ENCODE data around the gene PCDHB1.

Gene PCDHB1

GRCh38 chr5:141039517-141039916, 11.7 kb upstream of the PCDHB1 start:
- H3K36me3 ChIP-seq (ENCODE audit: insufficient read depth, insufficient read length, low read length), result no peaks in the 10 kb centered on the region
- H3K4me3 ChIP-seq (ENCODE audit: insufficient read length, low read depth), result peak overlapping the region; percentile 64
- no peak for TF ChIP-seq ZNF274 (IDR thresholded peaks at IDR 0.05; ENCODE audit: low read depth, low read length)
- no peaks in the 10 kb centered on the region for H3K27me3 ChIP-seq (ENCODE audit: insufficient read depth, insufficient read length)
- no peaks in the 10 kb centered on the region for H3K4me1 ChIP-seq (ENCODE audit: insufficient read depth, insufficient read length)
- H3K9me3 ChIP-seq (ENCODE audit: insufficient read depth, low read length), result no peaks in the 10 kb centered on the region
- no peak overlapping the region for H3K9ac ChIP-seq (ENCODE audit: insufficient read length, low read depth)
- DNase-seq (ENCODE audit: low read depth, low spot score), result no peak

GRCh38 chr5:141040093-141040770, 10.9 kb upstream of the PCDHB1 start:
- no peaks in the 10 kb centered on the region for H3K36me3 ChIP-seq (ENCODE audit: insufficient read depth, insufficient read length, low read length)
- no peaks in the 10 kb centered on the region for H3K9me3 ChIP-seq (ENCODE audit: insufficient read depth, low read length)
- H3K27me3 ChIP-seq (ENCODE audit: insufficient read depth, insufficient read length), result no peaks in the 10 kb centered on the region
- peak overlapping the region; percentile 79 for H3K9ac ChIP-seq (ENCODE audit: insufficient read length, low read depth)
- TF ChIP-seq ZNF274 (IDR thresholded peaks at IDR 0.05; ENCODE audit: low read depth, low read length) (no peak), SUZ12 (IDR thresholded peaks at IDR 0.05; ENCODE audit: extremely low read depth, insufficient read depth, insufficient read length) (no peak), YY1 (IDR thresholded peaks at IDR 0.05; ENCODE audit: insufficient read depth, insufficient read length) (no peak)
- DNase-seq (ENCODE audit: low read depth, low spot score), result peak; percentile 38
- no peaks in the 10 kb centered on the region for H3K4me1 ChIP-seq (ENCODE audit: insufficient read depth, insufficient read length)
- peak overlapping the region; percentile 64 for H3K4me3 ChIP-seq (ENCODE audit: insufficient read length, low read depth)

GRCh38 chr5:141040771-141041426, 10.3 kb upstream of the PCDHB1 start:
- no peak for TF ChIP-seq ZNF274 (IDR thresholded peaks at IDR 0.05; ENCODE audit: low read depth, low read length)
- peak; percentile 76 for TF ChIP-seq YY1 (IDR thresholded peaks at IDR 0.05; ENCODE audit: insufficient read depth, insufficient read length)
- Histone ChIP-seq H3K9me3 (ENCODE audit: insufficient read depth, low read length) (no peaks in the 10 kb centered on the region), H3K36me3 (ENCODE audit: insufficient read depth, insufficient read length, low read length) (no peaks in the 10 kb centered on the region), H3K4me3 (ENCODE audit: insufficient read length, low read depth) (peak overlapping the region; percentile 64), H3K4me1 (ENCODE audit: insufficient read depth, insufficient read length) (no peaks in the 10 kb centered on the region), H3K27me3 (ENCODE audit: insufficient read depth, insufficient read length) (no peaks in the 10 kb centered on the region), H3K9ac (ENCODE audit: insufficient read length, low read depth) (peak overlapping the region; percentile 79)
- DNase-seq (ENCODE audit: low read depth, low spot score), result peak; percentile 95

- no peak overlapping the region for H3K9ac ChIP-seq (ENCODE audit: insufficient read length, low read depth)
- TF ChIP-seq SUZ12 (IDR thresholded peaks at IDR 0.05; ENCODE audit: extremely low read depth, insufficient read depth, insufficient read length), result no peak
- TF ChIP-seq YY1 (IDR thresholded peaks at IDR 0.05; ENCODE audit: insufficient read depth, insufficient read length), result no peak
- TF ChIP-seq ZNF274 (IDR thresholded peaks at IDR 0.05; ENCODE audit: low read depth, low read length), result no peak
- no peak overlapping the region for H3K4me3 ChIP-seq (ENCODE audit: insufficient read length, low read depth)
- DNase-seq (ENCODE audit: low read depth, low spot score), result no peak
- H3K36me3 ChIP-seq (ENCODE audit: insufficient read depth, insufficient read length, low read length), result no peaks in the 10 kb centered on the region
- H3K27me3 ChIP-seq (ENCODE audit: insufficient read depth, insufficient read length), result no peaks in the 10 kb centered on the region
- no peaks in the 10 kb centered on the region for H3K9me3 ChIP-seq (ENCODE audit: insufficient read depth, low read length)
- no peaks in the 10 kb centered on the region for H3K4me1 ChIP-seq (ENCODE audit: insufficient read depth, insufficient read length)
Observed at GRCh38 chr5:141041427-141041785, 9.8 kb upstream of the PCDHB1 start.

- Histone ChIP-seq H3K9ac (ENCODE audit: insufficient read length, low read depth) (no peak overlapping the region), H3K4me3 (ENCODE audit: insufficient read length, low read depth) (no peak overlapping the region), H3K27me3 (ENCODE audit: insufficient read depth, insufficient read length) (no peaks in the 10 kb centered on the region), H3K4me1 (ENCODE audit: insufficient read depth, insufficient read length) (no peaks in the 10 kb centered on the region), H3K9me3 (ENCODE audit: insufficient read depth, low read length) (no peaks in the 10 kb centered on the region), H3K36me3 (ENCODE audit: insufficient read depth, insufficient read length, low read length) (no peaks in the 10 kb centered on the region)
- no peak for TF ChIP-seq YY1 (IDR thresholded peaks at IDR 0.05; ENCODE audit: insufficient read depth, insufficient read length)
- TF ChIP-seq ZNF274 (IDR thresholded peaks at IDR 0.05; ENCODE audit: low read depth, low read length), result no peak
- TF ChIP-seq SUZ12 (IDR thresholded peaks at IDR 0.05; ENCODE audit: extremely low read depth, insufficient read depth, insufficient read length), result no peak
- no peak for DNase-seq (ENCODE audit: low read depth, low spot score)
Observed at GRCh38 chr5:141042555-141042954, 8.6 kb upstream of the PCDHB1 start.

GRCh38 chr5:141051521-141051866, 320 bp downstream of the PCDHB1 start:
- Histone ChIP-seq H3K9me3 (ENCODE audit: insufficient read depth, low read length) (no peaks in the 10 kb centered on the region), H3K4me1 (ENCODE audit: insufficient read depth, insufficient read length) (no peaks in the 10 kb centered on the region), H3K9ac (ENCODE audit: insufficient read length, low read depth) (peak overlapping the region; percentile 57), H3K27me3 (ENCODE audit: insufficient read depth, insufficient read length) (peaks cover 18% of the 10 kb centered on the region), H3K36me3 (ENCODE audit: insufficient read depth, insufficient read length, low read length) (no peaks in the 10 kb centered on the region), H3K4me3 (ENCODE audit: insufficient read length, low read depth) (peak overlapping the region; percentile 58)
- no peak for TF ChIP-seq SUZ12 (IDR thresholded peaks at IDR 0.05; ENCODE audit: extremely low read depth, insufficient read depth, insufficient read length)
- TF ChIP-seq ZNF274 (IDR thresholded peaks at IDR 0.05; ENCODE audit: low read depth, low read length), result no peak
- TF ChIP-seq YY1 (IDR thresholded peaks at IDR 0.05; ENCODE audit: insufficient read depth, insufficient read length), result no peak
- DNase-seq (ENCODE audit: low read depth, low spot score), result peak; percentile 16

GRCh38 chr5:141077826-141078225, 26.7 kb downstream of the PCDHB1 start:
- Histone ChIP-seq H3K4me3 (ENCODE audit: insufficient read length, low read depth) (peak overlapping the region; percentile 42), H3K9ac (ENCODE audit: insufficient read length, low read depth) (peak overlapping the region; percentile 2), H3K9me3 (ENCODE audit: insufficient read depth, low read length) (no peaks in the 10 kb centered on the region), H3K36me3 (ENCODE audit: insufficient read depth, insufficient read length, low read length) (no peaks in the 10 kb centered on the region), H3K27me3 (ENCODE audit: insufficient read depth, insufficient read length) (no peaks in the 10 kb centered on the region), H3K4me1 (ENCODE audit: insufficient read depth, insufficient read length) (no peaks in the 10 kb centered on the region)
- TF ChIP-seq ZNF274 (IDR thresholded peaks at IDR 0.05; ENCODE audit: low read depth, low read length), result no peak
- no peak for DNase-seq (ENCODE audit: low read depth, low spot score)
